Osteoblast (primary cell): ENCODE measurements around the gene RAB44. TPM values are rescaled to one million over a fixed set of nuclear protein-coding genes. Genes with fewer than 3 reads are reported as not detected.

ENCODE experiments used
- DNase-seq: peaks from one replicate; pipeline ENCODE4 v3.0.0; 2011; ENCODE audit warnings: low spot score, mixed read lengths; ENCODE audit not compliant: insufficient read length; ENCODE audit errors: missing footprints
- H2AFZ ChIP-seq: 2 replicates; pipeline ENCODE4 v1.6.0; 2011; ENCODE audit warnings: mild to moderate bottlenecking, low read length
- H3K27ac ChIP-seq: 2 replicates; pipeline ENCODE4 v1.5.1; 2011; ENCODE audit warnings: mild to moderate bottlenecking, low read depth, low read length, moderate library complexity
- H3K27me3 ChIP-seq: 2 replicates; pipeline ENCODE4 v1.6.0; 2012; ENCODE audit warnings: mild to moderate bottlenecking, control low read depth, inconsistent platforms, low read length, moderate library complexity; ENCODE audit not compliant: insufficient read depth
- H3K36me3 ChIP-seq: 2 replicates; pipeline ENCODE4 v1.5.1; 2011; ENCODE audit warnings: mild to moderate bottlenecking, low read length, control low read depth, moderate library complexity; ENCODE audit not compliant: insufficient read depth
- H3K4me1 ChIP-seq: 2 replicates; pipeline ENCODE4 v1.5.1; 2011; ENCODE audit warnings: mild to moderate bottlenecking, low read length, control low read depth, moderate library complexity; ENCODE audit not compliant: insufficient read depth
- H3K4me2 ChIP-seq: 2 replicates; pipeline ENCODE4 v1.6.0; 2011; ENCODE audit warnings: mild to moderate bottlenecking, low read length; ENCODE audit not compliant: insufficient read depth
- H3K4me3 ChIP-seq: fragments of 200-600 bp; sonication (generic); 3 replicates; pipeline ENCODE4 v1.5.1; 2012; ENCODE audit warnings: mild to moderate bottlenecking, low read length, inconsistent platforms; ENCODE audit not compliant: insufficient read depth
- H3K79me2 ChIP-seq: 2 replicates; pipeline ENCODE4 v1.6.0; 2012; ENCODE audit warnings: mild to moderate bottlenecking, low read length, control low read depth, inconsistent platforms; ENCODE audit not compliant: insufficient read depth
- H3K9me3 ChIP-seq: 2 replicates; pipeline ENCODE4 v1.5.1; 2011; ENCODE audit warnings: low read depth, low read length, control low read depth
- H4K20me1 ChIP-seq: 2 replicates; pipeline ENCODE4 v1.6.0; 2012; ENCODE audit warnings: mild to moderate bottlenecking, low read length, control low read depth; ENCODE audit not compliant: insufficient read depth
- small RNA-seq: library from RNA; depleted of rRNA; stranded (forward); fragments of <200 nt; gene quantifications from one replicate; pipeline ENCODE3, GENCODE V24; 2012
- total RNA-seq: library from RNA; depleted of rRNA; stranded (reverse); fragments of >200 nt; gene quantifications from 2 replicates; pipeline ENCODE4 v1.2.3, GENCODE V29; 2012
- TF ChIP-seq, protein P1 (sequence below): IDR thresholded peaks from 2 replicates; pipeline ENCODE4 v1.5.1; 2011; ENCODE audit warnings: mild to moderate bottlenecking, low read depth, low read length, moderate library complexity; ENCODE audit errors: extremely low read depth

The RAB44 gene
- total RNA-seq, 1 donor = 0.36 TPM

DNA sequence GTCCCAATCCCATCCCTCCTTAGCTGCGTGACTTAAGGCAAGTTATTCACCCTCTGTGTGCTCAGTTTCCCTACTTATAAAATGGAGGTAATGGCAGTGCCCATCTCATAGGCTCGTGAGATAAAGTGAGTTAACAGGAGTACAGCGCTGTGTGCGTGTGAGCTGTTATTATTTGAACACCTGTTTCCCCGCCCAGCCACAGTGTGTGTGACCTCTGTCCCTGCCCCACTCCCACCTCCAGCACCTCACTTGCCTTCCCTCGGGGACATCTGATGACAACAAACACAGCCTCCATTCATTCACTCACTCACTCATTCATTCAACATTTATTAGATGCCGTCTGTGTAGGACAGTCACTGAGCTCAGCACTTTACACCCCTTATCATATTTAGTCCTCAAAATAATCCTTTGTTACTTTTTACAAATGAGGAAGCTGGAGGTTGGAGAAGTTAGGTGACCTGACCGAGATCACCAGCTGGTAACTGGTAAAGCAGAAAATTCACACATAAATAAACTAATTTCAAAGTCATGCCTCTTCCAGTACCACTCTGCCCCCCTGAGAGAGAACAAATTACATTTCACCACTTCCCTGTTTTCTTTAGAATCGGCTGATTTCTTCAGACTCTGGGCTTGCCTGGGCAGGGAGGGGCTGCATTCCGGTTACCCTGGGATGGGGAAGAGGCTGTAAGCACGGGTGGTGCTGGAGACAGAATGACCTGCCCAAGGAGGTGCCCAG lies 83.0 kb downstream of the RAB44 start:
- no peaks in the 10 kb centered on the region for H4K20me1 ChIP-seq
- no peaks in the 10 kb centered on the region for H3K9me3 ChIP-seq
- no peaks in the 10 kb centered on the region for H3K36me3 ChIP-seq
- no peak overlapping the region for H3K4me3 ChIP-seq
- DNase-seq = no peak
- no peaks in the 10 kb centered on the region for H3K79me2 ChIP-seq
- TF ChIP-seq, protein P1, sequence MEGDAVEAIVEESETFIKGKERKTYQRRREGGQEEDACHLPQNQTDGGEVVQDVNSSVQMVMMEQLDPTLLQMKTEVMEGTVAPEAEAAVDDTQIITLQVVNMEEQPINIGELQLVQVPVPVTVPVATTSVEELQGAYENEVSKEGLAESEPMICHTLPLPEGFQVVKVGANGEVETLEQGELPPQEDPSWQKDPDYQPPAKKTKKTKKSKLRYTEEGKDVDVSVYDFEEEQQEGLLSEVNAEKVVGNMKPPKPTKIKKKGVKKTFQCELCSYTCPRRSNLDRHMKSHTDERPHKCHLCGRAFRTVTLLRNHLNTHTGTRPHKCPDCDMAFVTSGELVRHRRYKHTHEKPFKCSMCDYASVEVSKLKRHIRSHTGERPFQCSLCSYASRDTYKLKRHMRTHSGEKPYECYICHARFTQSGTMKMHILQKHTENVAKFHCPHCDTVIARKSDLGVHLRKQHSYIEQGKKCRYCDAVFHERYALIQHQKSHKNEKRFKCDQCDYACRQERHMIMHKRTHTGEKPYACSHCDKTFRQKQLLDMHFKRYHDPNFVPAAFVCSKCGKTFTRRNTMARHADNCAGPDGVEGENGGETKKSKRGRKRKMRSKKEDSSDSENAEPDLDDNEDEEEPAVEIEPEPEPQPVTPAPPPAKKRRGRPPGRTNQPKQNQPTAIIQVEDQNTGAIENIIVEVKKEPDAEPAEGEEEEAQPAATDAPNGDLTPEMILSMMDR = no peak
- no peak overlapping the region for H2AFZ ChIP-seq
- H3K4me2 ChIP-seq = no peak overlapping the region
- H3K27ac ChIP-seq = no peak overlapping the region
- peaks cover 5% of the 10 kb centered on the region for H3K27me3 ChIP-seq
- H3K4me1 ChIP-seq = no peaks in the 10 kb centered on the region

DNA sequence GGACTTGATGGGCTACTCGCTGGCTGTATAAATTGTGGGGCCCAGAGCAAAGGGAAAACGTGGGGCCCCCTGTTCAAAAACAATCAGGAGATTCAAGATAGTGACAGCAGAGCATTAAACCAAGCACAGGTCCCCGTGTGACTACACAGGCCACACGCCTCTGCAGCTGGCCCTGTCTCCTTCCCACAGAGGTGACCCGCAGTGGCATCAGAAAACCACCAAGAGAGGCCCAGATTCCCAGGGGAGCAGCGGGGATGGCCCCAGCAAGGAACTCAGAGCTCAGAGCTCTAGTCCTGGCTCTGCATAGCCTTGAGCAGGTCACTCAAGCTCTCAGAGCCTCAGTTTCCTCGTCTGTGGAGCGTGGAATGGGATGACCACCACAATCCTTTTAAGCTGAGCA lies 84.0 kb downstream of the RAB44 start:
- Histone ChIP-seq H3K4me1 (peaks cover 3% of the 10 kb centered on the region), H3K36me3 (no peaks in the 10 kb centered on the region), H3K27ac (no peak overlapping the region), H3K4me2 (no peak overlapping the region), H3K79me2 (no peaks in the 10 kb centered on the region), H2AFZ (no peak overlapping the region), H3K9me3 (no peaks in the 10 kb centered on the region), H3K27me3 (peaks cover 5% of the 10 kb centered on the region), H4K20me1 (no peaks in the 10 kb centered on the region), H3K4me3 (no peak overlapping the region)
- TF ChIP-seq, protein P1 = no peak
- no peak for DNase-seq

Small RNA genes within 50 kb of the gene (small RNA-seq; reads per million reads assigned to genes)
- not detected for gene RF00019

Other genes with a start within 250 kb of the RAB44 start
- 41.5 and 48.1 TPM in 2 replicates for gene STK38, start 150.3 kb upstream of the RAB44 start, total RNA-seq
- 236 and 289 TPM in 2 replicates for gene SRSF3, start 103.5 kb upstream of the RAB44 start, total RNA-seq
- 456 and 461 TPM in 2 replicates for gene CDKN1A, start 19.1 kb upstream of the RAB44 start, total RNA-seq
- under 0.01 TPM in 1 of 2 replicates, not detected in the other for gene CPNE5, start 141.6 kb downstream of the RAB44 start, total RNA-seq
- gene PPIL1, start 177.0 kb downstream of the RAB44 start, total RNA-seq = 9.8 and 10.9 TPM in 2 replicates
- gene C6orf89, start 188.1 kb downstream of the RAB44 start, total RNA-seq = 59.0 and 60.1 TPM in 2 replicates